Measurements from ENCODE around the gene ARRB1. TPM values are rescaled to one million over a fixed set of nuclear protein-coding genes. Genes with fewer than 3 reads are reported as not detected.

ARRB1 gene
- total RNA-seq, 2 donors from 2014 or later = 41.7 to 128 TPM

GRCh38 chr11:75324189-75324588 lies 27.3 kb downstream of the ARRB1 start:
- DNase-seq = no peak
- H3K4me3 ChIP-seq (ENCODE audit: low read length) = no peak overlapping the region
- H3K27ac Mint-ChIP-seq = peak overlapping the region; percentile 94
- H3K36me3 Mint-ChIP-seq (ENCODE audit: low read depth) = peaks cover 28% of the 10 kb centered on the region
- H3K9me3 ChIP-seq (ENCODE audit: control insufficient read depth, low read length) = no peaks in the 10 kb centered on the region
- peaks cover 47% of the 10 kb centered on the region for H3K36me3 ChIP-seq (ENCODE audit: control insufficient read depth, insufficient read depth, low read length)
- no peaks in the 10 kb centered on the region for H3K27me3 ChIP-seq (ENCODE audit: control insufficient read depth, insufficient read depth, low read length, poor library complexity, severe bottlenecking)
- H3K9me3 Mint-ChIP-seq = no peaks in the 10 kb centered on the region
- peaks cover 11% of the 10 kb centered on the region for H3K4me1 ChIP-seq (ENCODE audit: control insufficient read depth, insufficient read depth, low read length)
- H3K4me3 Mint-ChIP-seq = peak overlapping the region; percentile 11
- no peak overlapping the region for H3K9ac ChIP-seq (ENCODE audit: extremely low read depth, low read length, poor library complexity, severe bottlenecking)
- WGBS, 2 experiments (ENCODE audit: insufficient coverage in 1 of 2, insufficient read length in 1 of 2) = 85 to 89% methylated on average over 4 to 12 of the region's 12 CpGs
- peaks cover 67% of the 10 kb centered on the region for H3K4me1 Mint-ChIP-seq
- H3K27me3 Mint-ChIP-seq (ENCODE audit: insufficient read depth) = no peaks in the 10 kb centered on the region
- TF ChIP-seq, protein P1, sequence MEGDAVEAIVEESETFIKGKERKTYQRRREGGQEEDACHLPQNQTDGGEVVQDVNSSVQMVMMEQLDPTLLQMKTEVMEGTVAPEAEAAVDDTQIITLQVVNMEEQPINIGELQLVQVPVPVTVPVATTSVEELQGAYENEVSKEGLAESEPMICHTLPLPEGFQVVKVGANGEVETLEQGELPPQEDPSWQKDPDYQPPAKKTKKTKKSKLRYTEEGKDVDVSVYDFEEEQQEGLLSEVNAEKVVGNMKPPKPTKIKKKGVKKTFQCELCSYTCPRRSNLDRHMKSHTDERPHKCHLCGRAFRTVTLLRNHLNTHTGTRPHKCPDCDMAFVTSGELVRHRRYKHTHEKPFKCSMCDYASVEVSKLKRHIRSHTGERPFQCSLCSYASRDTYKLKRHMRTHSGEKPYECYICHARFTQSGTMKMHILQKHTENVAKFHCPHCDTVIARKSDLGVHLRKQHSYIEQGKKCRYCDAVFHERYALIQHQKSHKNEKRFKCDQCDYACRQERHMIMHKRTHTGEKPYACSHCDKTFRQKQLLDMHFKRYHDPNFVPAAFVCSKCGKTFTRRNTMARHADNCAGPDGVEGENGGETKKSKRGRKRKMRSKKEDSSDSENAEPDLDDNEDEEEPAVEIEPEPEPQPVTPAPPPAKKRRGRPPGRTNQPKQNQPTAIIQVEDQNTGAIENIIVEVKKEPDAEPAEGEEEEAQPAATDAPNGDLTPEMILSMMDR (conservative IDR thresholded peaks at IDR 0.05) = no peak
- no peak overlapping the region for H3K27ac ChIP-seq (ENCODE audit: low read depth, low read length)

DNA sequence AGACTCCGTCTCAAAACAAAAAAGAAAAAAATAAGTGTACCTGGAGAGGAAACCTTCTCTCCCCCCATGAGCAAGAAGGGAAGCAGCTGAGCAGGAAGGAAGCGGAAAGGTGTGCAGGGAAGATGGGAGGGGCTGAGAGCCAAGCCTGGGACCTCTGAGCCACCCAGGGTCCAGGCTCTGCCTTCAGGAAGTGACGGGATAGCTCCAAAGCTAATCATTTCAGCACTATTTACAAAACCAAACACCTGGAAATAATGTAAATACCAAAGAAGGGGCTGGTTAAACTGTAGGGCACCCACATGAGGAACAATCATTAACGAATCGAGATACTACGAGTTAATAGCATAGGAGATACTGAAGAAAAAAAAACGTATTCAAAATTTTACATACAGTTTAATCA lies 27.9 kb downstream of the ARRB1 start:
- H3K27ac ChIP-seq (ENCODE audit: low read depth, low read length) = no peak overlapping the region
- peaks cover 49% of the 10 kb centered on the region for H3K36me3 ChIP-seq (ENCODE audit: control insufficient read depth, insufficient read depth, low read length)
- no peaks in the 10 kb centered on the region for H3K27me3 ChIP-seq (ENCODE audit: control insufficient read depth, insufficient read depth, low read length, poor library complexity, severe bottlenecking)
- H3K9me3 ChIP-seq (ENCODE audit: control insufficient read depth, low read length) = no peaks in the 10 kb centered on the region
- TF ChIP-seq, protein P1 (conservative IDR thresholded peaks at IDR 0.05) = no peak
- Mint-ChIP-seq H3K9me3 (no peaks in the 10 kb centered on the region), H3K4me3 (peak overlapping the region; percentile 11), H3K27me3 (ENCODE audit: insufficient read depth) (no peaks in the 10 kb centered on the region), H3K36me3 (ENCODE audit: low read depth) (peaks cover 28% of the 10 kb centered on the region), H3K4me1 (peaks cover 66% of the 10 kb centered on the region), H3K27ac (peak overlapping the region; percentile 94)
- 71 to 85% methylated on average over 4 to 5 of the region's 7 CpGs for WGBS, 2 experiments (ENCODE audit: insufficient coverage in 1 of 2, insufficient read length in 1 of 2)
- DNase-seq = no peak
- no peak overlapping the region for H3K4me3 ChIP-seq (ENCODE audit: low read length)
- no peak overlapping the region for H3K9ac ChIP-seq (ENCODE audit: extremely low read depth, low read length, poor library complexity, severe bottlenecking)
- H3K4me1 ChIP-seq (ENCODE audit: control insufficient read depth, insufficient read depth, low read length) = peaks cover 11% of the 10 kb centered on the region

- TF ChIP-seq, protein P1 (conservative IDR thresholded peaks at IDR 0.05) = no peak
- H3K4me3 ChIP-seq (ENCODE audit: low read length) = no peak overlapping the region
Measured at GRCh38 chr11:75320643-75321042, 30.8 kb downstream of the ARRB1 start.

More at GRCh38 chr11:75320643-75321042, 30.8 kb downstream of the ARRB1 start:
- peak; percentile 48 for DNase-seq
- Mint-ChIP-seq H3K27me3 (ENCODE audit: insufficient read depth) (no peaks in the 10 kb centered on the region), H3K4me1 (peaks cover 63% of the 10 kb centered on the region), H3K9me3 (no peaks in the 10 kb centered on the region), H3K27ac (peak overlapping the region; percentile 52), H3K36me3 (ENCODE audit: low read depth) (peaks cover 20% of the 10 kb centered on the region), H3K4me3 (no peak overlapping the region)
- Histone ChIP-seq H3K9me3 (ENCODE audit: control insufficient read depth, low read length) (no peaks in the 10 kb centered on the region), H3K36me3 (ENCODE audit: control insufficient read depth, insufficient read depth, low read length) (peaks cover 44% of the 10 kb centered on the region), H3K4me1 (ENCODE audit: control insufficient read depth, insufficient read depth, low read length) (peaks cover 17% of the 10 kb centered on the region), H3K9ac (ENCODE audit: extremely low read depth, low read length, poor library complexity, severe bottlenecking) (no peak overlapping the region), H3K27ac (ENCODE audit: low read depth, low read length) (no peak overlapping the region), H3K27me3 (ENCODE audit: control insufficient read depth, insufficient read depth, low read length, poor library complexity, severe bottlenecking) (no peaks in the 10 kb centered on the region)
- WGBS, 2 experiments (ENCODE audit: insufficient coverage in 1 of 2, insufficient read length in 1 of 2) = 96 to 100% methylated on average over 5 of the region's 5 CpGs

Data from endodermal cell (in vitro differentiated cells).